ENCODE results near the gene SYNE2.
"Not testable (repeated sequence)": the region's sequence is repeated elsewhere in the genome, so short reads cannot be mapped to it uniquely, and the experiment has no call there.

DNA sequence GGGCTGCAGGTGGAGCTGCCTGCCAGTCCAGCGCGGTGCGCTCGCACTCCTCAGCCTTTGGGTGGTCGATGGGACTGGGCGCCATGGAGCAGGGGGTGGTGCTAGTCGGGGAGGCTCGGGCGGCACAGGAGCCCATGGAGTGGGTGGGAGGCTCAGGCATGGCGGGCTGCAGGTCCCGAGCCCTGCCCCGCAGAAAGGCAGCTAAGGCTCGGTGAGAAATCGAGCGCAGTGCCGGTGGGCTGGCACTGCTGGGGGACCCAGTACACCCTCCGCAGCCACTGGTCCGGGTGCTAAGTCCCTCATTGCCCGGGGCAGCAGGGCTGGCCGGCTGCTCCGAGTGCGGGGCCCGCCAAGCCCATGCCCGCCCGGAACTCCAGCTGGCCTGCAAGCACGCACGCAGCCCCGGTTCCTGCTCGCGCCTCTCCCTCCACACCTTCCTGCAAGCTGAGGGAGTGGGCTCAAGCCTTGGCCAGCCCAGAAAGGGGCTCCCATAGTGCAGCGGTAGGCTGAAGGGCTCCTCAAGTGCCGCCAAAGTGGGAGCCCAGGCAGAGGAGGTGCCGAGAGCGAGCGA, 49.5 kb upstream of the SYNE2 start:
- TF ChIP-seq, protein P1, sequence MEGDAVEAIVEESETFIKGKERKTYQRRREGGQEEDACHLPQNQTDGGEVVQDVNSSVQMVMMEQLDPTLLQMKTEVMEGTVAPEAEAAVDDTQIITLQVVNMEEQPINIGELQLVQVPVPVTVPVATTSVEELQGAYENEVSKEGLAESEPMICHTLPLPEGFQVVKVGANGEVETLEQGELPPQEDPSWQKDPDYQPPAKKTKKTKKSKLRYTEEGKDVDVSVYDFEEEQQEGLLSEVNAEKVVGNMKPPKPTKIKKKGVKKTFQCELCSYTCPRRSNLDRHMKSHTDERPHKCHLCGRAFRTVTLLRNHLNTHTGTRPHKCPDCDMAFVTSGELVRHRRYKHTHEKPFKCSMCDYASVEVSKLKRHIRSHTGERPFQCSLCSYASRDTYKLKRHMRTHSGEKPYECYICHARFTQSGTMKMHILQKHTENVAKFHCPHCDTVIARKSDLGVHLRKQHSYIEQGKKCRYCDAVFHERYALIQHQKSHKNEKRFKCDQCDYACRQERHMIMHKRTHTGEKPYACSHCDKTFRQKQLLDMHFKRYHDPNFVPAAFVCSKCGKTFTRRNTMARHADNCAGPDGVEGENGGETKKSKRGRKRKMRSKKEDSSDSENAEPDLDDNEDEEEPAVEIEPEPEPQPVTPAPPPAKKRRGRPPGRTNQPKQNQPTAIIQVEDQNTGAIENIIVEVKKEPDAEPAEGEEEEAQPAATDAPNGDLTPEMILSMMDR (IDR thresholded peaks at IDR 0.05): not testable (repeated sequence)
- not testable (repeated sequence) for TF ChIP-seq POLR2AphosphoS5, POLR2A (IDR thresholded peaks at IDR 0.05)

All from prostate gland (tissue), 2 donors.